DOHH2 (cell line): ENCODE measurements around the gene NHP2.

Source experiments
- CTCF ChIP-seq: fragments of 200-600 bp; sonication (generic); IDR thresholded peaks from one replicate; pipeline ENCODE4 v1.5.1; 2014; ENCODE audit warnings: antibody characterized with exemption, mild to moderate bottlenecking, low read depth, low read length; ENCODE audit not compliant: poor library complexity, severe bottlenecking
- EZH2phosphoT487 ChIP-seq: fragments of 200-600 bp; sonication (generic); IDR thresholded peaks from 2 replicates; pipeline ENCODE4 v1.6.1; 2017; ENCODE audit warnings: borderline replicate concordance, mild to moderate bottlenecking, antibody characterized with exemption, low read length, moderate library complexity, mixed read lengths

GRCh38 chr5:178198706-178199105, 45.0 kb upstream of the NHP2 start:
- no peak for TF ChIP-seq CTCF
- no peak for TF ChIP-seq EZH2phosphoT487
